NB4 (cell line): ENCODE data around the gene SUPT20H.
A peak's percentile ranks its signal among the peaks of the same experiment; 100 is the strongest.

Experiments used
- DNase-seq: peaks from one replicate; pipeline ENCODE4 v3.0.0; 2010; ENCODE audit warnings: low read depth
- H3K4me3 ChIP-seq: one replicate; pipeline ENCODE4 v1.5.1; 2011; ENCODE audit warnings: mild to moderate bottlenecking, low read depth, low read length, moderate library complexity
- MYC ChIP-seq: IDR thresholded peaks from 2 replicates; pipeline ENCODE4 v1.6.1; 2011; ENCODE audit warnings: low read depth, low read length
- POLR2A ChIP-seq: IDR thresholded peaks from 2 replicates; pipeline ENCODE4 v1.6.1; 2011; ENCODE audit warnings: mild to moderate bottlenecking; ENCODE audit not compliant: insufficient read length; ENCODE audit errors: extremely low read depth
- TF ChIP-seq, protein P1 (sequence below): IDR thresholded peaks from one replicate; pipeline ENCODE4 v1.5.1; 2012; ENCODE audit warnings: low read depth, low read length
- TF ChIP-seq, protein P2 (sequence below): IDR thresholded peaks from 2 replicates; pipeline ENCODE4 v1.6.1; 2011; ENCODE audit warnings: low read depth, low read length

SUPT20H gene

DNA sequence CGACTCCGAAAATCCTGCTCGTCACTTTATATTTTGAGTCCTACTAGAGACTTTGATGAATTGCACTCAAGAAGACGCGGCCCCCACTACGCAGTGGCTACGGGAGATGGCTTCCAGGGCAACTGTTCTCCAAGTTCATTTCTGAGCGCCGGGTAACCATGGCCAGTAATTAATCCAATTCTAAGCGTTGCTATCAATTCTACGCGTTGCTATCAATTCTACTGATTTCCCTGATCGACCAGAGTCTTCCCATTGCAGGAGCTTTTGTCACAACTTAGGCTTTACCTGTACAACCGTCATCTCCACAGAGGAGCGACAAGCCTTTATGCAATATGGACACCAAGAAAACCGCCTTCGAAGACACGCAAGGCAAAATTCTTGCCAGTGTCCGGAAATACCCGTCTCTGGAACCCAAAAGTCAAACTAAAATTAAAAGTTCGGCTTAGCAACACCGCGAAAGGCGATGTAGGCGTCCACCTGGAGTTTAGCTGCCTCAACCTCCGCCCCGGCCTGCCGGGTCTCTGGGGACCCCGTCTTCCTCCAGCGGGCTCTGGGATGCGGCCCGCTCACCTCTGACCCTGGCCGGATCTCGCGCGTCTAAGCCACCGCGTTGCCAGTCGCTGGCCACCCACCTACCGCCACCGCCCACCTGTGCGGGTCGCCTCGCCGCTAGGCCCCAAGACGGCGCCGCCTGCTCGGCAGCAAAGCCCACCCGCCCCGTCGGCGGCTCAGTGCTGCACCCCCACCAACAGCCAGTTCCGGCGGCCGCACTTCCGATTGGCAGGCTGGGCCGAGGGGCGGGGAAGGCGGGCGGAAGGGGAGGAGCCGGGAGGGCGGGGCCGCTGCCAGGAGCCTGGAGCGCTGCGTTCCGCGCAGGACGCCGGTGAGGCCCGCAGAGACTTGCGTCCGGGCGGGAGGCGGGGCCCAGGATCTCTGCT is at the start of gene SUPT20H:
Gene SUPT20H, minus strand, starts transcription at position 779 of the 938 bp plus-strand sequence. CDS start 8,198 bp downstream, outside the sequence.
- DNase-seq: peak; percentile 95

DNA sequence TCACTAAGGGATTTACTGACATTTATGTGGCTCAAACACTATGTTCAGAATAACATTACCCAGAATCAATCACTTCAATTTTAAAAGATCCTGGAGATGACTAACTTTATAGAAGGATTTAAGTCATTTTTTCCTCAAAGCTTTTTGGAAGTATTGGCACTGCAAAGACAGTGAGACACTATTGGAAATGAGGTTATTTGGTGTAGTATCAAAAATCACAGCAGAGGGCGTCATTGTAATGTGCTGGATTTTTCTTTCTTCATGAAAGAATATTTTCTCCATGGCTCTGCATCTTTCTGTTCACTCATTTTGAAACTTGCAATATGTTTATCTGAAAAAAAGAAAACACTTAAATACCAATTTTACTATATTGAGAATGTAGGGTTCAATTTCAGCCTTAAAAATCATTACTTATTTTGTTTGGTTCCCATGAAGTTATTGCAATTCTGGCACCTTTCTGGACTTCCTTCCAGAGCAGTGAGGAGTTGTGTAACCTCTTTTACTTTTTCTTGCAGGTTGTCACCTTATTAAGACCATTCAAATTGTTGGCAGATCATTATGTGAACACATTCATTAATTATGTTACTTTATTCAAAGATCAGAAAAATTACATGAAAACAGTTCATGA is 49.7 kb upstream of the SUPT20H start:
- no peak overlapping the region for H3K4me3 ChIP-seq
- peak; percentile 36 for DNase-seq
- no peak for TF ChIP-seq POLR2A
- TF ChIP-seq, protein P1, sequence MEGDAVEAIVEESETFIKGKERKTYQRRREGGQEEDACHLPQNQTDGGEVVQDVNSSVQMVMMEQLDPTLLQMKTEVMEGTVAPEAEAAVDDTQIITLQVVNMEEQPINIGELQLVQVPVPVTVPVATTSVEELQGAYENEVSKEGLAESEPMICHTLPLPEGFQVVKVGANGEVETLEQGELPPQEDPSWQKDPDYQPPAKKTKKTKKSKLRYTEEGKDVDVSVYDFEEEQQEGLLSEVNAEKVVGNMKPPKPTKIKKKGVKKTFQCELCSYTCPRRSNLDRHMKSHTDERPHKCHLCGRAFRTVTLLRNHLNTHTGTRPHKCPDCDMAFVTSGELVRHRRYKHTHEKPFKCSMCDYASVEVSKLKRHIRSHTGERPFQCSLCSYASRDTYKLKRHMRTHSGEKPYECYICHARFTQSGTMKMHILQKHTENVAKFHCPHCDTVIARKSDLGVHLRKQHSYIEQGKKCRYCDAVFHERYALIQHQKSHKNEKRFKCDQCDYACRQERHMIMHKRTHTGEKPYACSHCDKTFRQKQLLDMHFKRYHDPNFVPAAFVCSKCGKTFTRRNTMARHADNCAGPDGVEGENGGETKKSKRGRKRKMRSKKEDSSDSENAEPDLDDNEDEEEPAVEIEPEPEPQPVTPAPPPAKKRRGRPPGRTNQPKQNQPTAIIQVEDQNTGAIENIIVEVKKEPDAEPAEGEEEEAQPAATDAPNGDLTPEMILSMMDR: peak; percentile 35

More for the DNA sequence above, at the start of gene SUPT20H:
- TF ChIP-seq MYC (peak; percentile 40; the same call in 1 of the 2 replicates), POLR2A (peak; percentile 96)
- TF ChIP-seq, protein P2, sequence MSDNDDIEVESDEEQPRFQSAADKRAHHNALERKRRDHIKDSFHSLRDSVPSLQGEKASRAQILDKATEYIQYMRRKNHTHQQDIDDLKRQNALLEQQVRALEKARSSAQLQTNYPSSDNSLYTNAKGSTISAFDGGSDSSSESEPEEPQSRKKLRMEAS: peak; percentile 19
- TF ChIP-seq, protein P1: no peak
- peak within 1 kb of the TSS; percentile 100 for H3K4me3 ChIP-seq

DNA sequence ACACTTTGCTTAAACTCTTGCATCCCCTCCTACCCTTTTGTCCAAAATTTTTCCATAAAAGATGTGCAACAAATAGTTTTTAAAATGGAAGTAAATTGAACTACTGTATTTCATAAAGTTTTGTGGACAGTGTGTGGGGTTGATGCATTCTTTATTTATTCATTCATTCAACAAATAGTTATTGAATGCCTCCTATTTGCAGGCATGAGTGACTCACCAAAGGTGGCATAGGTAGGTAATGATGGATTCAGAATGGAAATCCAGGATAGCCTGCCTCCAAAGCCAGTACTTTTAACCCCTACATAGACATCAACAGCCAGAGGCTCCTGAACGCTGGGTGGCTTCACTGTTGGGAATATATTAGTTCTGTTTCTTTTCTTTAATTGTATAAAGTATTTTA is 48.4 kb upstream of the SUPT20H start:
- DNase-seq: no peak
- TF ChIP-seq, protein P2: no peak
- TF ChIP-seq MYC (no peak), POLR2A (no peak)
- TF ChIP-seq, protein P1: no peak
- H3K4me3 ChIP-seq: no peak overlapping the region

DNA sequence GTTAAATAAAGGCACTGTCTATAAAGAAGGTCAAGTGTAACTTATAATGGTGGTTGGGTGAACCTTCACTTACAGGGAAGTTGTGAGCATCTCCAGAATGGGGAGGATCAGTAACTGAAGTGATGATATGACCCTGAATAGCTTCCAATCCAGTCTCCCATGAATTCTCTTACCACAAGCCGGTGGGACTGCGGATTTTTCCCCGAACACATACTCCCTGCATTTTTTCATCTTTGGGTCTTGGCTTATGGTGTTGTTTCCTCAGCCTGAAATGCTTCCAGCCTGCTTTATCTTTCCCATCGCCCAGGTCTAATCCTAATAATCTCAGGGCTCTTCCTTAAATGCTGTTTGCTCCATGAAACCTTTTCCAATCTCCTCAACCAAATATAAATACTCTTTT is 48.0 kb upstream of the SUPT20H start:
- H3K4me3 ChIP-seq: no peak overlapping the region
- TF ChIP-seq, protein P2: no peak
- no peak for TF ChIP-seq MYC
- TF ChIP-seq, protein P1: no peak
- no peak for TF ChIP-seq POLR2A
- DNase-seq: no peak

DNA sequence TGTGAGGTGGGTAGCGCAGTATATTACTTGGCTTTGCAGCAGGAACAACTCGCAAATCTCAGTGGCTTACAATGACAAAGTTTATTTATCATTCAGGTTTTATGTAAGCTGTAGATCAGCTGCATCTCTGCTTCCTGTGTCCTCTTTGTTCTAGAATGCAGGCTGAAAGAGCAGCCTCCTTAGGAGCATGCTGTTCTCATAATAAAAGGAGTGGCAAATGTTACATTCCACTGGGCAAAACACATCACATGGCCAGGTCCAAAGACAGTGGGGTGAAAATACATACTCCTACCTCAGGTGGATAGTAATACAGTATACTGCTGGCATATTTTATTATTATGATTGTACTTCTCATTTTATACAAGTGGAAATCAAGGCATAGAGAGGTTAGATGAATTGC is 47.2 kb upstream of the SUPT20H start:
- no peak for TF ChIP-seq MYC
- TF ChIP-seq, protein P2: no peak
- no peak for TF ChIP-seq POLR2A
- TF ChIP-seq, protein P1: no peak
- no peak for DNase-seq
- H3K4me3 ChIP-seq: no peak overlapping the region
